ENCODE data around the gene CALM1.
A peak's percentile ranks its signal among the peaks of the same experiment; 100 is the strongest.

Gene CALM1

GRCh38 chr14:90445011-90445410 lies 48.2 kb downstream of the CALM1 start:
- Histone ChIP-seq H3K4me3 (no peak overlapping the region), H3K9me3 (peaks cover 3% of the 10 kb centered on the region; the same call in 1 of the 2 replicates), H3K36me3 (replicated peaks) (no peaks in the 10 kb centered on the region), H3K27me3 (ENCODE audit: low read depth) (no peaks in the 10 kb centered on the region), H3K4me1 (no peaks in the 10 kb centered on the region; the same call in 1 of the 2 replicates)
- DNase-seq (ENCODE audit: low spot score in 2 of 2) = no peak
- in situ Hi-C loops (cut with MboI; ENCODE audit: low sequenced_read_pairs) = no loop called here

DNA sequence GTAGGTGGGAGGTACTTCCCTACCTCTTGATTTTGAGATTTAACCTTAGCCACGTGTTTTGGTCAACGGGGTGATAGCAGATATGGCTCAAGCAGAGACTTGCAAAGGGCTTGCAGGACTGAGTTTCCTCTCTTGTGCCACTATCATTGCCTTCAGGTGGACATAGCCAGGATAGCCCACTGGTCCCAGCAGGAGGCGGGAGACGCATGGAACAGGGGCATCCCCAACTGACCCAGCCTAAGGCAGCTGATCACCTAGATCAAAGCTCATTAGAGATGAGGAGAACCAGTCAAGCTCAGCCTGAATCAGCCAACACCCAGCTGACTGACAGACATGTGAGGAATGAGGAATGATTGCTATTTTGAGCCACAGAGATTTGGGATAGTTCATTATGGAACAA lies 49.6 kb downstream of the CALM1 start:
- in situ Hi-C loops (cut with MboI; ENCODE audit: low sequenced_read_pairs) = no loop called here
- no peaks in the 10 kb centered on the region for H3K4me1 ChIP-seq
- H3K9me3 ChIP-seq = peaks cover 3% of the 10 kb centered on the region; the same call in 1 of the 2 replicates
- H3K27me3 ChIP-seq (ENCODE audit: low read depth) = no peaks in the 10 kb centered on the region
- no peaks in the 10 kb centered on the region for H3K36me3 ChIP-seq (replicated peaks)
- DNase-seq (ENCODE audit: low spot score in 2 of 2) = no peak
- H3K4me3 ChIP-seq = no peak overlapping the region

DNA sequence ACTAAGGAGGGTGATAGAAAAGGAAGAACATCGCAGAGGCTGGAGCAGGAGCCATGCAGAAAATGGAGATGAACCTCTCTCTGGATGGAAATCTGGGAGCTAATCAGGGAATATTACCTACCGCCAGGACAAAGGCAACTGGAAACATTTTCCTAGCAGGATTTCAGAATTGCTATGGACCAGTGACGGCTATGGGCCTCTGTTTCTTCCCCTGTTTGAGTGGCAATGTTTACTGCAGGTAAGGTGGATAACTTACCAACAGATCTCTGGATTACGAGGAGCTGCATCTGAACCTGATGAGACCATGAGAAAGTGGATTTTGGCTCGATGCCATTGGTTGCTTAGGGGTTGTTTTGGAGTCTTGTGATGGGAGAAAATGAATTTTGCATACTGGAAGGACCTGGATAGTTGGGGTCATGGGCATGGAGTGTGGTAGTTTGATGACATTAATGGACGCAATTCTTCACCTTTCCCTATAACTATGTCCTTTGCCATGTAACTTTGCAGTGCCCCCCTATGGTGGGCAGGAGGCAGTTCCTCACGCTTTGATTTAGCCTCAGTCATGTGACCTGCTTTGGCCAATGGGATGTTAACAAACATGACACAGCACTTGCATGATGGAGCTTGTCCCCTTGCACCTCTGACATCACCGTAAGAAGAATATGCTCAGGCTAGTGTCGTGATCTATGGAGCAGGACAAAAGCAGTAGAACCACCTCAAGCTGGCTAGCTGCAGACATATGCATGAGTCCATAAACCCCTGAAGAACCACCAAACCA lies 51.1 kb downstream of the CALM1 start:
- Histone ChIP-seq H3K27me3 (ENCODE audit: low read depth) (no peaks in the 10 kb centered on the region), H3K9me3 (peaks cover 3% of the 10 kb centered on the region; the same call in 1 of the 2 replicates), H3K36me3 (replicated peaks) (no peaks in the 10 kb centered on the region), H3K4me1 (no peaks in the 10 kb centered on the region), H3K4me3 (no peak overlapping the region)
- no peak for DNase-seq (ENCODE audit: low spot score in 2 of 2)
- in situ Hi-C loops (cut with MboI; ENCODE audit: low sequenced_read_pairs) = no loop called here

- in situ Hi-C loops (cut with MboI; ENCODE audit: low sequenced_read_pairs) = no loop called here
- no peak for DNase-seq (ENCODE audit: low spot score in 2 of 2)
- Histone ChIP-seq H3K9me3 (peaks cover 3% of the 10 kb centered on the region; the same call in 1 of the 2 replicates), H3K4me3 (no peak overlapping the region), H3K36me3 (replicated peaks) (no peaks in the 10 kb centered on the region), H3K27me3 (ENCODE audit: low read depth) (no peaks in the 10 kb centered on the region), H3K4me1 (no peaks in the 10 kb centered on the region)
Measured at GRCh38 chr14:90449411-90449810, 52.6 kb downstream of the CALM1 start.

DNA sequence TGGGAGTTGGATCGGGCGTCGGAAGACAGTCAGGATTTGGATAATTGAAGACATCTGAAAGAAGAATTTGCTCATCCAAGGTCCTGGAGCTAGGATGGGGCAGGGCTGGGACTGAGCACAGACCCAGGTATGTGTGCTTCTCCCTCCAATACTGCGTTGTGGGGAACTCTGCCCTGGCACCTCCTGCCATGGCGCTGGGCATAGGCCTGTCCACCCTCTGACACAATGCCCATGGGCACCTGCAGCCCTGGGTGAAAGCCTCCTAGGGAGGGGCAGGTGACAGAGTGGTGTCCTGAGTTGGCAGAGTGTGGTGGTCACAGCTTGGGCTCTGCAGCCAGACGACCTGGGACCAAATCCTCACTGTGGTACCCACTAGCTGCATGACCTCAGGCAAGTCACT lies 53.3 kb downstream of the CALM1 start:
- no peak for DNase-seq (ENCODE audit: low spot score in 2 of 2)
- in situ Hi-C loops (cut with MboI; ENCODE audit: low sequenced_read_pairs) = no loop called here
- Histone ChIP-seq H3K9me3 (peaks cover 3% of the 10 kb centered on the region; the same call in 1 of the 2 replicates), H3K27me3 (ENCODE audit: low read depth) (no peaks in the 10 kb centered on the region), H3K4me3 (no peak overlapping the region), H3K4me1 (no peaks in the 10 kb centered on the region), H3K36me3 (replicated peaks) (no peaks in the 10 kb centered on the region)

DNA sequence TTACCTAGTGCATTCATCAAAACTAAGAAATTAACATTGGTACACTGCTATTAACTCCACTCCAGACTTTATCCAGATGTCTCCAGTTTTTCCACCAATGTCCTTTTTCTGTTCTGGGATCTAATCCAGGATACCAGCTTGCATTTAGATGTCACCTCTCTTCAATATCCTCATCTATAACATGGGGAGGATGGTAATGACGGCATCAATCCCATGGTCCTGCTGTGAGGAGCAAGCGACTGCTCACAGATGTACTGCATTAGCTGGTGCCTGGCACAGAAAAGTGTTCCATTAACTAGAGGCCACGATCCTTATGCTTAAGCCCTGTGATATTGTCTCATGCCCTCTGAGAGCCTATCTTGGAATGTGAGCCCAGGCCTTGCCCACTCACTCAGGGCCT lies 53.8 kb downstream of the CALM1 start:
- in situ Hi-C loops (cut with MboI; ENCODE audit: low sequenced_read_pairs) = no loop called here
- H3K9me3 ChIP-seq = peaks cover 3% of the 10 kb centered on the region; the same call in 1 of the 2 replicates
- no peaks in the 10 kb centered on the region for H3K4me1 ChIP-seq
- no peaks in the 10 kb centered on the region for H3K36me3 ChIP-seq (replicated peaks)
- H3K4me3 ChIP-seq = no peak overlapping the region
- H3K27me3 ChIP-seq (ENCODE audit: low read depth) = no peaks in the 10 kb centered on the region
- no peak for DNase-seq (ENCODE audit: low spot score in 2 of 2)

DNA sequence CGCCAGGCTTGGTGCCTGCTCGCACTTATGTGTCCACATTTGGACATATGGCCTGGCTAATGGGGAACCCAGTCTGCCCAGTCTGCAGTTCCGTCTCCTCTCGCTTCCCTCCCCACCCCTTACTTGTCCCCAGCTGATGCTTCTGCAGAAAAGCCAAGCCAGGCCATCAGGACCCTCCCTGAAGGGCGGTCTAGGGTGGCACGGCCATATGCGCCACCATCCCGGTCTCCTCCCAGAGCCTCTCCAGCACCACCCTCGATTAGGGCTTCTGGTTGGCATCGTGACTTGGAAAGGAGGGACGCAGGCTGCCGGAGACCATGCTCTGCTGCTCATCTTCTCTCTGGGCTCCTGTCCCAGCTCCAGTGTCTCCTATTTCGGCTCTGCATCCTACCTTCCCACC lies 54.6 kb downstream of the CALM1 start:
- peaks cover 3% of the 10 kb centered on the region; the same call in 1 of the 2 replicates for H3K9me3 ChIP-seq
- H3K4me3 ChIP-seq = no peak overlapping the region
- H3K27me3 ChIP-seq (ENCODE audit: low read depth) = no peaks in the 10 kb centered on the region
- H3K36me3 ChIP-seq (replicated peaks) = no peaks in the 10 kb centered on the region
- DNase-seq (ENCODE audit: low spot score in 2 of 2) = no peak
- in situ Hi-C loops (cut with MboI; ENCODE audit: low sequenced_read_pairs) = no loop called here
- H3K4me1 ChIP-seq = no peaks in the 10 kb centered on the region

- DNase-seq (ENCODE audit: low spot score in 2 of 2) = no peak
- H3K4me1 ChIP-seq = no peaks in the 10 kb centered on the region
- no peaks in the 10 kb centered on the region for H3K36me3 ChIP-seq (replicated peaks)
- no peaks in the 10 kb centered on the region for H3K27me3 ChIP-seq (ENCODE audit: low read depth)
- no peak overlapping the region for H3K4me3 ChIP-seq
- peaks cover 3% of the 10 kb centered on the region; the same call in 1 of the 2 replicates for H3K9me3 ChIP-seq
- in situ Hi-C loops (cut with MboI; ENCODE audit: low sequenced_read_pairs) = no loop called here
Measured at GRCh38 chr14:90451961-90452360, 55.1 kb downstream of the CALM1 start.

GRCh38 chr14:90452366-90452765 lies 55.5 kb downstream of the CALM1 start:
- H3K9me3 ChIP-seq = peaks cover 3% of the 10 kb centered on the region; the same call in 1 of the 2 replicates
- H3K4me3 ChIP-seq = no peak overlapping the region
- in situ Hi-C loops (cut with MboI; ENCODE audit: low sequenced_read_pairs) = no loop called here
- H3K36me3 ChIP-seq (replicated peaks) = no peaks in the 10 kb centered on the region
- no peaks in the 10 kb centered on the region for H3K4me1 ChIP-seq
- no peak for DNase-seq (ENCODE audit: low spot score in 2 of 2)
- no peaks in the 10 kb centered on the region for H3K27me3 ChIP-seq (ENCODE audit: low read depth)

- in situ Hi-C loops (cut with MboI; ENCODE audit: low sequenced_read_pairs) = no loop called here
- DNase-seq (ENCODE audit: low spot score in 2 of 2) = no peak
- H3K36me3 ChIP-seq (replicated peaks) = no peaks in the 10 kb centered on the region
- H3K4me1 ChIP-seq = no peaks in the 10 kb centered on the region
- H3K9me3 ChIP-seq = no peaks in the 10 kb centered on the region
- H3K4me3 ChIP-seq = no peak overlapping the region
- no peaks in the 10 kb centered on the region for H3K27me3 ChIP-seq (ENCODE audit: low read depth)
Measured at GRCh38 chr14:90453401-90453951, 56.6 kb downstream of the CALM1 start.

DNA sequence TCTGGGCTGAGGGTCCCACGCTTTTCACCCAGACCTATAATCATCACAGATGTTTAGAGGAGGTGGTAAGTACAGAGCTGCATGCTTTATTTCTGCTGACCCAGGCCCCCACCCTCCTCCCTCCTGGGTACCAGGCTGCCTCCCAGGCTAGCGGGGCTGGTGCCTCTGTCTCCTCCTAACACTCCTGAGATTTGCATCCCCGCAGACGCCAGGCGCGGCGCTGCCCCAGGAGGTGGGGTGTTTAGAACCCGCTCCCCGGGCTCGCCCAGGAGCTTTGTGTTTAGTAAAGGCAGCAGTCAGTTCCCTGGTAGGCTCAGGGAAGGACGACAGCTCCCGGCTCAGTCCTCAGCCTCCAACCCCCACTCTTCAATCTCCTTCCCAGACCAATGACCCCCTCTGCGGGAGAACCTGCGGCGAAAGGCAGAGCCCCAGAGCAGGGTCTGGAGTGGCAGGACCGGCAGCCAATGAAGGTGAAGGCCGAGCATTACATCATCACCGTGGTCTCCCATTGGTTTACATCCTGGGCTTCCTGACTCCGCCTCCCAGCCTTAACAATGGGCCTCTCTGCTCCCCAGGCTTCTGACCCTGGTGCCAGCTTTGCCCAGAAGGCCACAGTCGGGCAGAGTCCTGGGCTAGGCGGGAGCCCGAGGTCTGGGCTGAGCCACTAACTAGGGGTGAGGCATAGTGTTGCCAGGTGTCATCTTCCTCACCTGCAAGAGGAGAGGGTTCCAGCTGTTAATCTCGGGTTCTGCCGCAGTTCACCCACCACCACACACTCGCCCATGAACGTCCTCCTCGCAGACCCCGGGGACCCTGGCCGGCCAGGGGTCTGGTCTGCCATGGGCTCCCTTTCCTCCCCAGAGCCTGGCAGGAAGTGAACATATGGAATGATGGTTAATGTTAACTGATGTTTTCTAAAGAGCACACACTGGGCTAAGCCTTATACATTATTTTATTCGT lies 57.5 kb downstream of the CALM1 start:
- in situ Hi-C loops (cut with MboI; ENCODE audit: low sequenced_read_pairs) = no loop called here
- H3K4me3 ChIP-seq = no peak overlapping the region

GRCh38 chr14:90455100-90455571 lies 58.3 kb downstream of the CALM1 start:
- Histone ChIP-seq H3K4me1 (no peaks in the 10 kb centered on the region), H3K4me3 (no peak overlapping the region), H3K9me3 (no peaks in the 10 kb centered on the region), H3K36me3 (replicated peaks) (no peaks in the 10 kb centered on the region), H3K27me3 (ENCODE audit: low read depth) (0 out of 2 replicates have a peak, but pooled peaks cover 2% of the 10 kb centered on the region)
- in situ Hi-C loops (cut with MboI; ENCODE audit: low sequenced_read_pairs) = no loop called here
- DNase-seq (ENCODE audit: low spot score in 2 of 2) = no peak

More for the DNA sequence above, 57.5 kb downstream of the CALM1 start:
- 0 out of 2 replicates have a peak, but pooled peaks cover 2% of the 10 kb centered on the region for H3K27me3 ChIP-seq (ENCODE audit: low read depth)
- H3K4me1 ChIP-seq = no peaks in the 10 kb centered on the region
- peak in 1 of 2 experiments; percentile 69 for DNase-seq (ENCODE audit: low spot score in 2 of 2)
- no peaks in the 10 kb centered on the region for H3K9me3 ChIP-seq
- H3K36me3 ChIP-seq (replicated peaks) = no peaks in the 10 kb centered on the region

DNA sequence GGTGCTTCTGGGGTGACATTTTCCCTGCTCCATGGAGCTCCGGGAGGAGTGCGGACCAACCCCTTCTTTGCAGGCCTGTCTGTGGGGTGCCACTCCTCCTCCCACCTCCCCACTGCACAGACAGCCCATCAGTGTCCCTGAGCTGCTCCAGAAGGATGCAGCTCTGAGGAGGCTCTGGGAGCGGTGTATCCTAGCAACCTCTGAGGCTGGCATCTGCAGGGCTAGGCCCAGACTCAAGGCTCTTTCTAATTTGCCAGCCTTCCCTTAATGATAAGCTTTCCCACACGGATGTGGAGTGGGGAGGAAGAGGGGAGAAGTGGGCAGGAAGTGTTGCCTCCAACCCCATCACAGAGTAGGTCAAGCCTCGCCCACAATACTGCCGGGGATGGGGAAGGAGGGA lies 59.7 kb downstream of the CALM1 start:
- Histone ChIP-seq H3K27me3 (ENCODE audit: low read depth) (0 out of 2 replicates have a peak, but pooled peaks cover 2% of the 10 kb centered on the region), H3K9me3 (no peaks in the 10 kb centered on the region), H3K36me3 (replicated peaks) (no peaks in the 10 kb centered on the region), H3K4me1 (no peaks in the 10 kb centered on the region), H3K4me3 (no peak overlapping the region)
- in situ Hi-C loops (cut with MboI; ENCODE audit: low sequenced_read_pairs) = no loop called here
- no peak for DNase-seq (ENCODE audit: low spot score in 2 of 2)
